ENCODE data around the gene BBLN.

BBLN gene

DNA sequence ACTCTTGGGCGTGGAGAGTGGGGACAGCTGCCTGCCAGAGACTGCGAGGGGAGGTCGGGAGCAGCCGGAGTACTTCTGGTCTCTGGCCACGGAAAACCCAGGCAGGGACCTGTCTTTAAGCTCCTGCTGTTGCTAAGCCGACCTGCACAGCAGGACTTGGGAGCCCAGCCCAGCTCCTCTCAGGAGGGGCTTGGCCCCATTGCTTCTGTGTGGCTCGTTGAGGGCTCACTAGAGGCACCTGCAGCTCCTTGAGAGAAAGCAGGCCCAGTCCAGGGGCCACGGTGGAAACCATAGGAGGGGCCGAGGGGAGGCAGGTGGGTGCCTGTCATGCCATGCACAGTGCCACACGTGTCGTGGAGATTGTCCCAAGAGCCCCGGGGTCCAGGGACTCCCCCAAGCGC lies 14.1 kb upstream of the BBLN start:
- no peak for DNase-seq

DNA sequence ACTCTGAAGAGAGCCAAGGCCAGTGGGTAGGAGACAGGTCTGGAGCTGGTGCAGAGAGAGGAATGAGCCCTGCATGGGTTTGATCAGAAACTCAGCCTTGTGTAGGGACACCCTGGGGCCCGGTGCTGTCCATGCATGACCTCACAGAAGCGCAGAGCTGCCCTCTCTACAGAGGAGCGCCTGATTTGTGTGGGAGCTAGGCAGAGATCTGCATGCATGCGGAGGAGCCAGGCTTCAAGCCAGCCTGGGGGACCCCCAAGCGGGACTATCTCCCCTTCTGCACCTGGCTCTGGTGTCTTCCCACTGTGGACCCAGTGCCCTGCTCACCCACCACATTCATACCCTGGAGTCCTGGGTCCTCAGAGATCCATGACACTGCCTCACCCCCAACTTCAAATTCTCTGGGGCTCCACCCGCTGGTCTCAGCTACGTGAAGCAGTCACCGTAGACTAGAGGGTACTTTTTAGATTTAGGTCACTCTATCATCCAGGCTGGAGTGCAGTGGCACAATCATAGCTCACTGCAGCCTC lies 13.4 kb upstream of the BBLN start:
- DNase-seq: no peak

DNA sequence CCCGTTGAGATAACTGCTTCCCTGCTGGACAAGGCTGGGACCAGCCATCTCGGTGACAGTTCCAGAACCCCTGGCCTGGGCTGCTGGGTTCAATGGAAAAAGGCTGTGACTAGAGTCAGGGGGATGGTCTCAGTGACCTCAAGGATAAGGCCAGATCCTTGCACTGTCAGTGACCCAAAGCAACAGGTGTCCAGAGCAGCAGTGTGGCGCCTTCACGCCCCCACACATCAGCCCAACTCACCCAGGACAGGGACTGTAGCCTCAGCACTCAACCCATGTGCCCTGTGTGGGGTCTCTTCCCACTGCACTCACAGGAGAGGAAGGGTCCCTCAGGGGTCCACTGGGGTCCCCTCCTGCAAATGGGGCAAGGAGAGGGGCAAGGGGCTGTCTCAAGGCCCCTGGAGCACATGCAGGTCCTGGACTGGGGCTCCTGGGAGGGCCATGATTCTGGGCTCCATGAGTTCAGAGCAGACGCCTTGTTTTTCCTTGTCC lies 11.5 kb upstream of the BBLN start:
- DNase-seq: no peak

DNA sequence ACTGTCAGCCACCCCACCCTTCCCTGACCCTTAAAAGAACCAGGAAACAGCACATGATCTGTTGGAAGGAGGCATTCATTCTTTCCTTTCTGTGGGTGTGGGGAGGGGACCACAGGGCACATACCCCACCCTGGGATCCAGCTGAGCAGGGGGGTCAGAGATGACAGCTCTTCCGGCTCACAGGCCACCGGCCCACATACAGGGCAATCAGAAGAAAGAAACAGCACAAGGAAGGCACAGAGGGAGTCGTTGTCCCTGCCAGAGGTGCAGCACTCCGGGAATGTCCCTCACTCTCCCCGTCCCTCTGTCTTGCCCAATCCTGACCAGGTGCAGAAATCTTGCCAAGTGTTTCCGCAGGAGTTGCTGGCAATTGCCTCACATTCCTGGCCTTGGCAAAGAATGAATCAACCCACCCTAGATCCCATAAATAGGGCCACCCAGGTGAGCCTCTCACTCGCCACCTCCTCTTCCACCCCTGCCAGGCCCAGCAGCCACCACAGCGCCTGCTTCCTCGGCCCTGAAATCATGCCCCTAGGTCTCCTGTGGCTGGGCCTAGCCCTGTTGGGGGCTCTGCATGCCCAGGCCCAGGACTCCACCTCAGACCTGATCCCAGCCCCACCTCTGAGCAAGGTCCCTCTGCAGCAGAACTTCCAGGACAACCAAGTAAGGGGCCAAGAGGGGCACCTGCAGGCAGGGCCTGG lies 10.9 kb upstream of the BBLN start, which contains the start of gene LCN2:
Gene LCN2, plus strand, starts transcription at position 453 of the 701 bp plus-strand sequence. Its CDS starts 73 bp downstream, at position 526.
- DNase-seq: no peak

DNA sequence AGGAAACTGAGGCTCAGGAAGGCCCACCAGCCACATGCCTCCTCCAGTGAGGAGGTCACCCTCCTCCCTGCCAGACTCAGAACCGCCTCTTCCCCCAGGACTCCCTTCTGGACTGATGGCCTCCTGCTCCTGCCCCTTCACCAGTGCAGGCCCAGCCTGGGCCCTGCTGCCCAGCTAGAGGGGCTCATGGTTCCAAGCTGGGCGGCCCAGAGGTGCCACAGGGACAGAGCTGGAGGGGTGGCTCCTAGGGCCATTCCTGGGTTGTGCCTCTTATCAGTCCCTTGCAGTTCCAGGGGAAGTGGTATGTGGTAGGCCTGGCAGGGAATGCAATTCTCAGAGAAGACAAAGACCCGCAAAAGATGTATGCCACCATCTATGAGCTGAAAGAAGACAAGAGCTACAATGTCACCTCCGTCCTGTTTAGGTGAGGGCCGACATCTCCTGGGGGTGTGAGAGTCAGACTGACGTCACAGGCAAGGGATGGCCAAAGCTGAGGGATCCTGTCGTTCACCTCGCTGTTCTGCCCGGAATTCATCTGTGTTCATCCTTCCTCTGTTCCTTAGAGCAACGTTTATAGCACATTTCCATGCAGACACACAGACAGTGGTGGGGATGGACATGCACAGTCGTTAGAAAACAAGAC lies 10.0 kb upstream of the BBLN start:
- no peak for DNase-seq

DNA sequence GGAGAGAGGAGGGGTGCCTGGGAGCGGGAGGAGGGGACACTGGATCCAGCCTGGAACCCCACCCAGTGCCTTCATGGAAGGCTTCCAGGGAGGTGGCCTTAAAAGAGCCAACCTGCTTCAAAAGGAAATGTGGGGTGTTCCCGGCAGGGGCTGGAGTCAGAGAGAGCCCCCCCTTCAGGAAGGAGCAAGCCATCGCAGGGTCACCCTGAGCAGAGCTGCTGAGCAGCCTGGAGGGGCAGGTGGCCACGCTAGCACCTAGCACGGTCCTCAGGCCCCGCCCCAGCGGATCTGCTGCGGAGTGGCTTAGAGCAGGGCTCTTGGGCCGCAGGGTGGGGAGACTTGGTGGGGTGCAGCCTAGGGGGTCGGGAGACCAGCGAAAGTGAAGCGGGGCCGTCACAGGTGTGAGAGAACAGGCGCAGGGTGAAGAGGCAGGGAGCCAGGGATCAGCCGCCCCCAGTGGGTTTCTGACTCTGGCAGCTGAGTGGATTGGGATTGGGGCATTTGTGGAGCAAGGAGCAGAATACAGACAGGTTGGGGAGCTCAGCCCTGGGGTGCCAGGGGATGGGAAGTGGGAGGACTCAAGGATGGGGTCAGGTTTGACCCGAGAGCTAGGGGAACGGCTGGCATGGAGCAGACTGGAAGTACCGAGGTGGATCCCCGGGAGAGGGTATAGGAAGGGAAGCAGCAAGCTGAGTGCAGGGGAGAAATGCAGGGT lies 9.3 kb upstream of the BBLN start:
- no peak for DNase-seq

DNA sequence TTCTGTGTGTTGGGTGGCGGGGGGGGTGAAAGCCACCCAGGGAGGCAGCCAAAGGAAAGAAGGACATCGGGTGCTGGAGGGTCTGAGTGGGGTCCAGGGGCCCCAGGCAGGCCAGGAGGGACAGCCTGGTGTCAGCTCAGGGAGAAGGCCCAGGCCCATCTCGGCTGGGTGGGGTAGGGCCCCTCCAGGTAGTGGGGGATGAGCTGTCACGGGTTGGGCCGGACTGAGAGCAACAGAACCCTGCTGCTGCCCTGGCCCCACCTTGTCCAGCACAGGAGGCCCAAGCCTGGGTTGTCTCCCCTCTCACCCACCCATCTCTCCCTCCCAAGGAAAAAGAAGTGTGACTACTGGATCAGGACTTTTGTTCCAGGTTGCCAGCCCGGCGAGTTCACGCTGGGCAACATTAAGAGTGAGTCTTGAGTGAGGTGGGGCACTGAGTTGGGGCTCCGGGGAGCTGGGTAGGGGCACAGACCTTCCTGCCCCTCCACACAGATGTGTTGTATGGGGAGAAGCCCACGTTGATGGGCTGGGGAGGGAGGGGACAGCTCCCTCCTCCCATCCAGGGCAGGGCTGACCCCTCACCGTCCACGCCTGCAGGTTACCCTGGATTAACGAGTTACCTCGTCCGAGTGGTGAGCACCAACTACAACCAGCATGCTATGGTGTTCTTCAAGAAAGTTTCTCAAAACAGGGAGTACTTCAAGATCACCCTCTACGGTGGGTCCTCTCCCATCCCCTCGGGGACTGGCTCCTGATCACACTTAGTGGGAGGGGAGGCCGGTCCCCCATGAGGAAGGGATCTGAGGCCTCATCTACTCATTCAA lies 8.5 kb upstream of the BBLN start:
- DNase-seq: no peak

DNA sequence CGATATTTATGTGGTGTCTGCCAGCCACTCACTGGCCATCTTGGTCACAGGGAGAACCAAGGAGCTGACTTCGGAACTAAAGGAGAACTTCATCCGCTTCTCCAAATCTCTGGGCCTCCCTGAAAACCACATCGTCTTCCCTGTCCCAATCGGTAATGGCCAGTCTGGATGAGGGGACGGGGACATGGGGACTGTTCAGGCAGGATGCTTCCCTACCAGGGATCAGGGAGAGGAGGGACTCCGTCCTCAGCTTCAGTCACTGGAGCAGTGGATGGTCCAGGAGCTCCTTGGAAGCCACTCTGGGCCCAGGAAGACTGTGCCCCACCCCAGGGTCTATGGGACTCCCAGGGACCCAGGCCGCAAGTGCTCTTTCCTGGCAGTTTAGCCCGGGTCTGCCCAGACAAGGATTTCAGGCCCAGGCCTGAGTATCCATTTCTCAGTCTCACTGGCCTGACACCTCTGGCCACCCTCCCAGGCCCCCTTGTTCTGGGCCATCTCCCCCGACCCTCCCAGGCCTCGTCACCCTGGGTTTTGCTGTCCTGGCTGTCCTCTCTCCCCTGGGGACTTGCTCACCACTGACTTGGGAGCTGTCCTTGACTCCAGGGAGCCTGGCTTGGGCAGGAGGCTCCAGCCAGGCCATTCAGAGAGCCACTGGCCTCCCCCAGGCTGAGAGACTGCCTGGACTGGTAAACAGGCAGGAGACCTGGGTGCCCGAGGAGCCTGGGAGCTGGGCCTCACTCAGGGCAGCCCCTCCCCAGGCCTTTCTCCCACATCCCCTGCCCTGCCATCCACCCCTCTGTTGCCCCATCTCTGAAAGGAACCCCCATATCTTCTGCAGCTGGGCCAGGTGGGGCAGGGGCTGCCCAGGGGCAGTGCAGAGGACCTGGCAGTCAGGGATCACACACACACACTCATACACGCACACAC lies 7.7 kb upstream of the BBLN start:
- no peak for DNase-seq

DNA sequence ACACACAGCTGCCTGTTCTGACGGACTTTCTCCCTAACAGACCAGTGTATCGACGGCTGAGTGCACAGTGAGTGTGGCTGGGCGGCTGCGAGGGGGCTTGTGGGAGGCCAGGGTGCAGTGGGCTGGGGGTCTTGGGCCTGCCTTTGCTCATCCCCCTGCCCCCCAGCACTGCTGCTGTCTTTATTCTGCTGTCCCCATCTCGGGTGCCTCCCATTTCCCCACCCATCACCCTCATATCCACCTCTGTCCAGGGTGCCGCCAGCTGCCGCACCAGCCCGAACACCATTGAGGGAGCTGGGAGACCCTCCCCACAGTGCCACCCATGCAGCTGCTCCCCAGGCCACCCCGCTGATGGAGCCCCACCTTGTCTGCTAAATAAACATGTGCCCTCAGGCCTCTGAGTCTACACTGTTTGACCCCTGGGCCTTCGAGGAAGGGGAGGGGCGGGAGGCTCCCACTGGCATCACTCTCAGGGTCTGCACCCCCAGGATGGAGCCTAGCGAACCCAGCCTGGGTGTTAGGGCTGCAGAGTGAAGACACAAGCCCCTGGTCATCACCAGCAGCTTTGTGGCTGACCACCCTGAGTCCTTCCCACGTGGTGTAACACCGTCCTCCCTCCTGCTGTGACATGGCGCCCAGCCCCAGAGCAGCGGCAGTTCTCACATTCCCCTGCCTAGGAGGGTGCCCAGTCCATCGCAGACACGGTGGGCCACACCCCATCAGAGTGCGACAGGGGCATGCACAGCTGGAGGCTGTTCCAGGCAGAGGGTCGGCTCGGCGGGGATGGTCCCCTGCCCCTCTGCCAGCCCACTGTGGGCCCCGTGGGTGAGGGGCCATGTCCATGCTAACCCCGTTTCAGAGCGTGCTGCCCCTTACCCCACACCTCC lies 6.8 kb upstream of the BBLN start:
- no peak for DNase-seq

DNA sequence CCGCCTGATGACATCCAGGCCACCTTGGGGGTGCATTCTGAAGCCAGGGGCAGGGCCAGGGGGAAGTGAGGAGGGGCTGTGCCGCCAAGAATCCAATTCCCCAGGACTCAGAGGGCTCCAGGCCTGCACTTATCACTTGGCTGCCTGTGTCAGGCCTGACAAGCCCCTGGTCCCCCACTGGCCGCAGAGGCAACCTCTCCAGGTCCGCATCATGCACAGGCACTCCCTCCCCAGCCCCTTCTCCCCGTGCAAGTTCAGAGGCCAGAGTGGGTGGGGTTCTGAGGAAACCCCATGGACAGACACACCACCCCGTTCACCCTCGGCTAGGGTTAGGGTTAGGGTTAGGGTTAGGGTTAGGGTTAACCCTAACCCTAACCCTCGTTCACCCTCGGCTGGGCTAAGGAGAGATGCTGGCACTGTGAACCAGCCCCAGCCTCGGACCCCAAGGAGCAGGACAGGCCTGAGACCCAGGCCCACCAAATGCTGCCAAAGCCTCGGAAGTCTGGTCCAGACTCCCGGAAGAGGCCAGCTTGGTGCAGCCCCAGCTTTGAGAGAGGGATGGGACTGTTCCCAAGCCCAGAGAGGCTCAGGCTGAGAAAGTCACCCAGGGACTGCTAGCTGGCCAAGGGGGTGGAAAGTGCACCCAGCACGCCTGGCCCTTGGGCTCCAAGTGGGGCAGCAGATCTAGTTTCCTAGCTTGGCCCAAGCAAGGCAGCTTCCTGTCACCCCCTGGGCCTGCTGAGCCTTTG lies 5.9 kb upstream of the BBLN start:
- no peak for DNase-seq

DNA sequence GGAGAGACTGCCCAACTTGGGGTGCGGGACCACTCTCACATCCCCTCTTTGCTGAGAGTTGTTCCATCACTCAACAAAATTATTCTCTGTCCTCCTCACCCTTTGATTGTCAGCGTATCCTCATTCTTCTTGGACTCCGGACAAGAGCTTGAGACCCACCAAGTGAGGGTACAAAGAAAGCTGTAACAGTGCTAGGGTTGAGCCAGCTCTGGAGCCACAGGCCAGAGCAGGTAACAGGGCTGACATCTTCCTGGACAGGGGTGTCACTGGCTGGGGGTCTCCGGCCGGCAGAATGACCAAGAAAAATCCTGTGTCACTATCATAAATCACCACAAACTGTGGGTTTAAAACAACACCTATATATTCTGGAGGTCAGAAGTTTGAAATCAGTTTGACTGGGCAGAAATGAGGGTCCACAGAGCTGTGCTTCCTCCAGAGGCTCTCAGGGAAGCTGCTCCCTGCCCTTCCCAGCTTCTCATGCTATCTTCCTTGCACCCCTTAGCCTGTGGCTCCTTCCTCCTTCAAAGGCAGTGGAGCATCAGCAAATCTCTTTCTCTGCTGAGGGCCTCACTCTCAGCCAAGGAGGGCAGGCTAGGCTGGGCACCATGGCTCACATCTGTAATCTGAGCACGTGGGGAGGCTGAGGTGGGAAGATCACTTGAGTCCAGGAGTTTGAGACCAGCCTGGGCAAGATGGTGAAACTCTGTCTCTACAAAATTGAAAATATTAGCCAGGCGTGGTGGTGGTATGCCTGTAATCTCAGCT lies 4.1 kb upstream of the BBLN start:
- no peak for DNase-seq

DNA sequence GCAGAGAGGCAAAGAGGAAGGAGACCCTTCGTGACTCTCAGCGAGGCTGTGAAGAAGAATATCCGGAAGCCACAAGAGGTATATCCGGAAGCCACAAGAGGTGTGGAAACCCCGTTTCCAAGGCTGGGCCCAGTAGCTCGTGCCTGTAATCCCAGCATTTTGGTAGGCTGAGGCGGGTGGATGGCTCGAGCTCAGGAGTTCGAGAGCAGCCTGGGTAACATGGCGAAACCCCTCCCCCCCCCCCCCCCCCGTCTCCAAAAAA lies 612 bp upstream of the BBLN start:
- DNase-seq: peak; percentile 44

DNA sequence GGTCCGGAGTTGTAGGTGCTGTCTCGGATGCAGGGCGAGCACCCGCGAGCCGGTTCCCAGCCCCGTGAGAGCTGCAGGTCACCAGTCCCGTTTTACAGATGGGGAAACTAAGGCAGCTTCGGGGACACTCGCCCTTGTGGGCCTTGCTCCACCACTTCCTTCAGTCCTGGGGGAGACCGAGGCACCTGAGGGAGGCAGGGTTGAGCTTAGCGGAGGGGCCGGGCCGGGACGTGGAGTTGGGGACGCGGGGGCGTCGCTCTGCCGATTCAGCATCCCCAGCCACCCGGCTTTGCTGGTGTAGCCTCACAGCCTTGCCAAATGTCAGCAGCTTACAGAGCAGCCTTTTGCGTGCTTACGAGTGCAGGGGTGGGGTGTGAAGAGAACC lies 530 bp downstream of the BBLN start:
- peak; percentile 64 for DNase-seq

DNA sequence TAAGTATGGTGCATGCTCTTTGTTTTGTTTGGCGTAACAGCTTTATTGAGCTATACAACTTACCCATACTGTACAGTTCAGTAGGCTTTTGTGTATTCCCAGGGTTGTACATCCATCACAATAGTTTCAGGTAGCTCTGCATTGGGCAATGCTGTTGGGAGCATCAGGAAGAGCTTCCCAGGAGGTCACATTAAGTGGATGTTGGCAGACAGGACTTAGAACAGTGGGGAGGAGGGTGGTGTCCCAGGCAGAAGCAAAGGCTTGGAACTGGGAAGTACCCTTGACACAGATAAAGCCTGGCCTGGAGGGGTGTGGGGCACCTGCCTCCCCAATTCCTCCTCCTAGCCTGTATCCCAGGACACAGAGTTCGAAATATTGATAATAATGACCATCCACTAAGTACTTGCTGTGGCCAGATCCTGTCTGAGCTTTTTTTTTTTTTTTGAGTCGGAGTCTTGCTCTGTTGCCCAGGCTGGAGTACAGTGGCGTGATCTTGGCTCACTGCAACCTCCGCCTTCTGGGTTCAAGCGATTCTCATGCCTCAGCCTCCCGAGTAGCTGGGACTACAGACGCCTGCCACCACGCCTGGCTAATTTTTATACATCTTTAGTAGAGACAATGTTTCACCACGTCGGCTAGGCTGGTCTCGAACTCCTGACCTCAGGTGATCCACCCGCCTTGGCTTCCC lies 1.3 kb downstream of the BBLN start:
- no peak for DNase-seq

DNA sequence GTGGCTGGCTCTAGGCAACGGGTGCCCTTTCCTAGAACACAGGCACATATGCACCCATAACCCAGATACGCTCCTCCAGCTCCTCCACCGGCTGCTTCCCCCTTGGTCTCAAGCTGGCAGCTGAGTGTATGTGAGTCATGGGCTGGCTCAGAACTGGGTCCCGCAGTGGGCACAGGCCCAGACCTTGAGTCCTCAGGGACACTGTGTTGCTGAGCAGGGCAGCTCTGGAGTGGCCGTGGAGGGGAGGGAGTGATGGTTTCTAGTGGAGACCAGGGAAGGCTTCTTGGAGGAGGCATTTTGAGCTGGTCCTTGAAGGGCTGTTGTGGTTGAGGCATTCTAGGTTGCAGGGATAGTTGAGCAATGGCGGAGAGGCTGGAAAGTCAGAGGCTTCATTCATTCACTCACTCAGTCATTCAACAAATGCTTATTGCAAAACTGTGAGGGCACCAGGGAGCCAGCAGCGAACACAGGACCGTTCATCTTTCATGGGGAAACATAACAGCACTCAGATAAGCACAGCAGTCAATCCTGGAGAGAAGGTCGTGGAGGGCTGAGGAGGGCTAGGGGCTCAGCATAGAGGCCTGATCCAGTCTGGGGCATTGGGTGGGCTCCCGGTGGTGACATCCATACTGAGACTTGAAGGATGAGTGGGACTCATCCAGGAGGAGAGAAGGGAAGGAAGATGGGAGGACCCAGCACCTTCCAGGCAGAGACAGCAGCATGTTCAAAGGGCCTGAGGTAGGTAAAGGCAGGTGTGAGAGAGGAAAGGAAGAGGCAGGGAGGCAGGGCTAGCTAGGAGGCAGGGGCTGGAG lies 2.4 kb downstream of the BBLN start:
- no peak for DNase-seq

DNA sequence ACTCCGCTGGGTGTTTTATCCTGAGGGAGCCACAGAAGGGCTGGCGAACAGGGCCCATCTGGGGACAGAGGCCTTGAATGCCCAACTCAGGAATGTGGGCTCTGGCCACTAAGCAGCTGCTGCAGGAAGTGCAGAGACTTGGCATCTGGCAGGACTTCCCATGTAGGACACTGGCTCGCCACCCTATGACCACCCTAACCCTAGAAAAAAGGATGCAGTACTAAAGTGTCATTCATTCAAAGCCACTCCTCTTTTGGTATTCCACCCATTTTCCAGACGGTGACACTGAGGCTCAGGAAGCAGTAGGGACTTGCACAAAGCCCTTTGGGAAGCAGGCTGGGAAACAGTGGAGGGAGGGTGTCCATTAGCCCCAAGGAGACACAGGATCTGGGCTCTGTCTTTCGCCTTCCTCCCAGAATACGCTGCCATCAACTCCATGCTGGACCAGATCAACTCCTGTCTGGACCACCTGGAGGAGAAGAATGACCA lies 3.0 kb downstream of the BBLN start:
- no peak for DNase-seq

DNA sequence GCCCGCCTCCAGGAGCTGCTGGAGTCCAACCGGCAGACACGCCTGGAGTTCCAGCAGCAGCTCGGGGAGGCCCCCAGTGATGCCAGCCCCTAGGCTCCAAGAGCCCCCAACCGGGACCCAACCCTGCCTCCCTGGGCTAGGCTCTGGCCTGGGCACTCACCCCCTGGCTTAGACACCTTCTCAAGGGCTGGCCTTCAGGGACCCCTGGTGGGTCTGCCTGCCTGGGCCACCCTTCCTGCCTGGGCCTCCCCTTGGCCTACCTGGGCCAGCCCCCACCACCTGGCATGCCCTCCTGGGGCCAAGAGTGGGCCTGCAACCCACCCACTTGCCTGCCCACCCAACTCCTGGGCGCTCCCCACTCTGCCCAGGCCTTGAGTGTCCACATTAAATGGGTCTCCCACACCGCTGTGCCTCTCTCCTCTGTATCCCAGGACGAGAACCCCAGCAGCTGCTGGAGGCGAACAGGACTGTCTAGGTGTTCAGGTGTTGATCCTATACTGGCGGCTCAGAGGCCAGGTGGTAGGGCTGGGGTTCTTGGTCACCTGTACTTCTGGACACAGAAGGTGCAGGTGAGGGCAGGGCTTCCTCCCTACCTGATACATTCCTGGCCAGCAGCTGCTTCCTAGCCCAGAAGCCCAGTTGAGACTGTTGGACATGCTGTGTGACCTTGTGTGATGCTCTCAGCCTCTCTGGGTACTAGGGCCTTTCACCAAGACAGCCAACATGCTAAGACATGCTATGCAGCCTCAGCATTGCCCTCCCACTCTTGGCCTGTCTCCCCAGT lies 3.6 kb downstream of the BBLN start:
- DNase-seq: no peak
